Measurements from ENCODE around the gene PNCK. TPM values are rescaled to one million over a fixed set of nuclear protein-coding genes. Genes with fewer than 3 reads are reported as not detected.

Gene PNCK
- total and polyA plus RNA-seq, 2 experiments from 2014 or later = not detected

DNA sequence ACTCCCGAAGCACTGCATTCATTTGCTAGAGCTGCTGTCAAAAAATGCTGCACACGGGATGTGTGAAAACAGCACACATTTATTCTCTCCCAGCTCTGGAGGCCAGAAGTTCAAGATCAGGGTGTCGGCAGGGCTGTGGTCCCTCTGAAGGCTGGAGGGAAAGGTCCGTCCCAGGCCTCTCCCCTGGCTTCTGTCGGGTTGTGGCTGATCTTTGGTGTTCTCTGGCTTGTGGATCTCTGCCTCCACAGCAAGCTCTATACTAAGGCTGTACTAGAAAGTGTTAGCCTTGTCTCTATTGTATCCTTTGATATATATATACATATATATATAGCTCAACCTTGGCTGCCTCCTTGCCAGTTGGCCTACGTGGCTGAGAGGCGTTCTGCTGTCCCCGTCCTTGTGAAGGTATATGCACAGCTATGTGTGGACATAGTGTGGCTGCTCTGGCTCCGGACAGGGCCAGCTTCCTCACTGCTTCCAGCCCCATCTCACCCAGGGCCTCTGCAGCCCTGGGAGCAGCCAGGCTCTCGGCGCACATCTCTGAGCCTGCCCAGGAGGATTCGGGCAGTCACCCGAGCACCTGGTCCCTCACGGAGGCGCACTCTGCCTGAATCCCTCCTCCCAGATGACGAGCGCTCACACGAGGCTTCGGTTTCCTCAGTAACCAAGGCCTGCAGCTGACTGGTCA lies 41.6 kb downstream of the PNCK start:
- no peak overlapping the region for H3K27ac ChIP-seq
- TF ChIP-seq EZH2phosphoT487 (IDR thresholded peaks at IDR 0.05; ENCODE audit: insufficient read depth, low read depth) (no peak), EZH2 (IDR thresholded peaks at IDR 0.05; ENCODE audit: insufficient read depth, poor library complexity, severe bottlenecking) (no peak)
- H3K36me3 ChIP-seq (ENCODE audit: low read depth) = no peaks in the 10 kb centered on the region
- no peaks in the 10 kb centered on the region for H3K79me2 ChIP-seq (ENCODE audit: insufficient read depth)
- no peak for DNase-seq
- no peak overlapping the region for H3K9ac ChIP-seq
- no peaks in the 10 kb centered on the region for H3K27me3 ChIP-seq (replicated peaks; ENCODE audit: insufficient read depth)
- H3K9me3 ChIP-seq (ENCODE audit: low read depth) = no peaks in the 10 kb centered on the region
- no peaks in the 10 kb centered on the region for H3F3A ChIP-seq (ENCODE audit: insufficient read depth)
- in situ Hi-C loops (cut with MboI) = no loop called here
- H4K20me1 ChIP-seq (ENCODE audit: insufficient read depth) = no peaks in the 10 kb centered on the region
- H2AFZ ChIP-seq = no peak overlapping the region
- no peak overlapping the region for H3K4me3 ChIP-seq
- H3K4me1 ChIP-seq (ENCODE audit: insufficient read depth) = no peaks in the 10 kb centered on the region
- no peak overlapping the region for H3K4me2 ChIP-seq (ENCODE audit: unreplicated experiment)
- WGBS, 2 experiments (ENCODE audit: low coverage in 1 of 2, low lambda C conversion rate in 2 of 2, missing lambda C conversion rate in 2 of 2) = 64 to 73% methylated on average over 8 to 13 of the region's 19 CpGs
- H3K9me2 ChIP-seq (ENCODE audit: insufficient read depth) = no peaks in the 10 kb centered on the region

DNA sequence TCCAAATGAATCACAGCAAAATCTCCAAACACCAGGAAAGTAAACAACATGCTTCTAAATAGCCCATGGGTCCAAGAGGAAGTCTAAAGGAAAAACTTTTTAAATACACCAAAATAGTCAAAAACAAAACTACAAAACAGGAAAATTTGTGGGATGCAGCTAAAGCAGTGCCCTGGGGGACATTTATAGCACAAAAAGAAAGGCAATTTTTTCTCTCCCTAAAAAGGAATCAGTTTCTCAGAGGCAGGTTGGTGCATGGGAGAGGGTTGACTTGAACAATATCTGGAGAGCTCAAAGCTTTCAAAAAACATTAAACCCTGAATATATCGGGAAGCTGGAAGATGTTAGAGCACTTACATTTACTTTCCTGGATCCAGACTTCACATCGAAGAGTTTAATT lies 42.3 kb downstream of the PNCK start:
- 73 to 81% methylated on average over 2 of the region's 2 CpGs for WGBS, 2 experiments (ENCODE audit: low coverage in 1 of 2, low lambda C conversion rate in 2 of 2, missing lambda C conversion rate in 2 of 2)
- no peak overlapping the region for H2AFZ ChIP-seq

DNA sequence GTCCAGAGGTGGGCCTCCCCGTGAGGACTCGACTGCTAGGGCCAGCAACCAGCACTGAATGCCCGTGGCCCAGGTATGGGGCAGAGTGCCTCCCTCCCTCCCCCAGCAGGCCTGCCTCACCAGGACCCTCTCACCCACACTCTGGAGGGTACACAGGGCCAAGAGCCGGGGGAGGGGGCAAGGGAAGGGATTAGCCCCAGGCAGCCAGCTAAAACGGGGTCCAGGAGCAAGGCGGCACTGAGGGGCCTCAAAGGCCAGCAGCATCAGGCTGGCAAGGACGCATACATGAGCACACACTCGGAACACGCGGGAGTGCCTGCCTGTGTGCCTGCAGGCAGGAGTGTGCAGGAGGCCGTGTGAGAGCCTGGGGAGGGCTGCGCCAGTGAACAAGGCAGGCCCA lies 44.9 kb downstream of the PNCK start:
- WGBS, 2 experiments (ENCODE audit: low coverage in 1 of 2, low lambda C conversion rate in 2 of 2, missing lambda C conversion rate in 2 of 2) = 27 to 48% methylated on average over 9 to 11 of the region's 12 CpGs
- H3K36me3 ChIP-seq (ENCODE audit: low read depth) = no peaks in the 10 kb centered on the region
- no peak overlapping the region for H3K9ac ChIP-seq
- H3F3A ChIP-seq (ENCODE audit: insufficient read depth) = no peaks in the 10 kb centered on the region
- H3K4me2 ChIP-seq (ENCODE audit: unreplicated experiment) = no peak overlapping the region
- H3K9me3 ChIP-seq (ENCODE audit: low read depth) = no peaks in the 10 kb centered on the region
- H3K9me2 ChIP-seq (ENCODE audit: insufficient read depth) = no peaks in the 10 kb centered on the region
- no peaks in the 10 kb centered on the region for H4K20me1 ChIP-seq (ENCODE audit: insufficient read depth)
- in situ Hi-C loops (cut with MboI) = no loop called here
- H3K4me1 ChIP-seq (ENCODE audit: insufficient read depth) = no peaks in the 10 kb centered on the region
- H3K27ac ChIP-seq = no peak overlapping the region
- H3K4me3 ChIP-seq = no peak overlapping the region
- H3K27me3 ChIP-seq (replicated peaks; ENCODE audit: insufficient read depth) = no peaks in the 10 kb centered on the region
- TF ChIP-seq EZH2 (IDR thresholded peaks at IDR 0.05; ENCODE audit: insufficient read depth, poor library complexity, severe bottlenecking) (no peak), EZH2phosphoT487 (IDR thresholded peaks at IDR 0.05; ENCODE audit: insufficient read depth, low read depth) (no peak)
- DNase-seq = no peak
- no peaks in the 10 kb centered on the region for H3K79me2 ChIP-seq (ENCODE audit: insufficient read depth)
- no peak overlapping the region for H2AFZ ChIP-seq

More for the DNA sequence above, 42.3 kb downstream of the PNCK start:
- Histone ChIP-seq H3K9ac (no peak overlapping the region), H3K4me3 (no peak overlapping the region), H3K36me3 (ENCODE audit: low read depth) (no peaks in the 10 kb centered on the region), H3K9me3 (ENCODE audit: low read depth) (no peaks in the 10 kb centered on the region), H3K9me2 (ENCODE audit: insufficient read depth) (no peaks in the 10 kb centered on the region), H3K4me2 (ENCODE audit: unreplicated experiment) (no peak overlapping the region), H3K79me2 (ENCODE audit: insufficient read depth) (no peaks in the 10 kb centered on the region), H4K20me1 (ENCODE audit: insufficient read depth) (no peaks in the 10 kb centered on the region), H3K27ac (no peak overlapping the region), H3K4me1 (ENCODE audit: insufficient read depth) (no peaks in the 10 kb centered on the region), H3F3A (ENCODE audit: insufficient read depth) (no peaks in the 10 kb centered on the region), H3K27me3 (replicated peaks; ENCODE audit: insufficient read depth) (no peaks in the 10 kb centered on the region)
- TF ChIP-seq EZH2 (IDR thresholded peaks at IDR 0.05; ENCODE audit: insufficient read depth, poor library complexity, severe bottlenecking) (no peak), EZH2phosphoT487 (IDR thresholded peaks at IDR 0.05; ENCODE audit: insufficient read depth, low read depth) (no peak)
- in situ Hi-C loops (cut with MboI) = no loop called here
- no peak for DNase-seq

- Histone ChIP-seq H3K27ac (no peak overlapping the region), H3K9me3 (ENCODE audit: low read depth) (no peaks in the 10 kb centered on the region), H2AFZ (no peak overlapping the region), H3K9ac (no peak overlapping the region), H3K36me3 (ENCODE audit: low read depth) (no peaks in the 10 kb centered on the region), H4K20me1 (ENCODE audit: insufficient read depth) (no peaks in the 10 kb centered on the region), H3K9me2 (ENCODE audit: insufficient read depth) (no peaks in the 10 kb centered on the region), H3F3A (ENCODE audit: insufficient read depth) (no peaks in the 10 kb centered on the region), H3K79me2 (ENCODE audit: insufficient read depth) (no peaks in the 10 kb centered on the region), H3K4me1 (ENCODE audit: insufficient read depth) (no peaks in the 10 kb centered on the region), H3K27me3 (replicated peaks; ENCODE audit: insufficient read depth) (no peaks in the 10 kb centered on the region), H3K4me2 (ENCODE audit: unreplicated experiment) (no peak overlapping the region), H3K4me3 (no peak overlapping the region)
- WGBS, 2 experiments (ENCODE audit: low coverage in 1 of 2, low lambda C conversion rate in 2 of 2, missing lambda C conversion rate in 2 of 2) = 90% methylated on average over 7 to 8 of the region's 8 CpGs
- DNase-seq = no peak
- no peak for TF ChIP-seq EZH2phosphoT487 (IDR thresholded peaks at IDR 0.05; ENCODE audit: insufficient read depth, low read depth)
- TF ChIP-seq EZH2 (IDR thresholded peaks at IDR 0.05; ENCODE audit: insufficient read depth, poor library complexity, severe bottlenecking) = no peak
- in situ Hi-C loops (cut with MboI) = no loop called here
These were observed 45.5 kb downstream of the PNCK start for GRCh38 chrX:153628129-153628528.
